Tibial nerve (tissue), 4 donors: ENCODE measurements around the gene MBD3L5. TPM values are rescaled to one million over a fixed set of nuclear protein-coding genes. Genes with fewer than 3 reads are reported as not detected.

Source experiments
- DNase-seq, 2 donors: peaks; one replicate each; pipeline ENCODE4 v3.0.0-alpha.2; 2019; ENCODE audit warnings: low spot score in 2 of 2
- H3K27ac ChIP-seq, 4 donors: fragments of 200-600 bp; sonication (generic) in 3 of 4; one replicate each; pipeline ENCODE4 v1.5.1; 2017 to 2019; ENCODE audit warnings: mild to moderate bottlenecking in 1 of 4
- H3K27me3 ChIP-seq, 2 donors: fragments of 200-600 bp; sonication (generic) in 1 of 2; one replicate each; pipeline versions ENCODE4 v1.5.1 to v1.6.0; 2017 to 2019
- H3K36me3 ChIP-seq, 3 donors: fragments of 200-600 bp; sonication (generic); one replicate each; pipeline ENCODE4 v1.5.1; 2018 to 2019
- H3K4me1 ChIP-seq, 4 donors: fragments of 200-600 bp; sonication (generic) in 3 of 4; one replicate each; pipeline ENCODE4 v1.5.1; 2017 to 2019
- H3K4me3 ChIP-seq, 4 donors: fragments of 200-600 bp; sonication (generic) in 3 of 4; one replicate each; pipeline ENCODE4 v1.5.1; 2017 to 2019; ENCODE audit warnings: mild to moderate bottlenecking in 1 of 4, moderate library complexity in 1 of 4
- H3K9me3 ChIP-seq, 4 donors: fragments of 200-600 bp; sonication (generic) in 3 of 4; one replicate each; pipeline ENCODE4 v1.5.1; 2017 to 2019
- CTCF ChIP-seq, 5 experiments: fragments of 200-600 bp in 3 of 5; fragments of 450-650 bp in 2 of 5; sonication (generic) in 3 of 5; IDR thresholded peaks; one replicate each; pipeline ENCODE4 v1.5.1; 2016 to 2019; ENCODE audit warnings: antibody characterized with exemption in 5 of 5, mild to moderate bottlenecking in 3 of 5, moderate library complexity in 2 of 5
- EP300 ChIP-seq, 2 donors: sonication (generic); formaldehyde crosslinking; IDR thresholded peaks; one replicate each; pipeline ENCODE4 v1.6.1; 2017; ENCODE audit warnings: antibody characterized with exemption in 2 of 2, mild to moderate bottlenecking in 1 of 2
- POLR2A ChIP-seq, 2 donors: fragments of 450-650 bp; IDR thresholded peaks; one replicate each; pipeline ENCODE4 v1.6.1; 2017; ENCODE audit warnings: antibody characterized with exemption in 2 of 2, mild to moderate bottlenecking in 2 of 2, moderate library complexity in 2 of 2
- WGBS, 2 donors: methylation state at CpG; one replicate each; pipeline ENCODE4 v1.1.5; 2018; 5-methylcytosine and 5-hydroxymethylcytosine counted together
- total RNA-seq, 4 donors: library from RNA; depleted of rRNA; stranded (reverse); fragments of >200 nt; gene quantifications; one replicate each; pipeline ENCODE4 v1.1.0, GENCODE V29; 2016

Gene MBD3L5
- total RNA-seq, 4 donors from 2014 or later: not detected

GRCh38 chr19:6997679-6998445 lies 32.5 kb upstream of the MBD3L5 start:
- Histone ChIP-seq H3K9me3 (peaks cover 0 to 3% (median 0%) of the 10 kb centered on the region in 4 donors), H3K4me1 (no peaks in the 10 kb centered on the region), H3K4me3 (no peak overlapping the region), H3K27ac (no peak overlapping the region), H3K36me3 (no peaks in the 10 kb centered on the region), H3K27me3 (no peaks in the 10 kb centered on the region)
- TF ChIP-seq CTCF (IDR thresholded peaks at IDR 0.05): no peak
- no peak for TF ChIP-seq EP300 (IDR thresholded peaks at IDR 0.05)
- TF ChIP-seq POLR2A (IDR thresholded peaks at IDR 0.05): no peak
- no peak for DNase-seq
- 83 to 87% methylated on average over 15 of the region's 15 CpGs for WGBS, 2 donors

- H3K27me3 ChIP-seq: no peaks in the 10 kb centered on the region
- H3K4me3 ChIP-seq: no peak overlapping the region
- WGBS, 2 donors: 66 to 75% methylated on average over 7 of the region's 7 CpGs
- no peak for DNase-seq
- no peaks in the 10 kb centered on the region for H3K4me1 ChIP-seq
- TF ChIP-seq EP300 (IDR thresholded peaks at IDR 0.05) (no peak), POLR2A (IDR thresholded peaks at IDR 0.05) (no peak), CTCF (IDR thresholded peaks at IDR 0.05) (no peak)
- no peak overlapping the region for H3K27ac ChIP-seq
- H3K36me3 ChIP-seq: no peaks in the 10 kb centered on the region
- H3K9me3 ChIP-seq: peaks cover 0 to 3% (median 0%) of the 10 kb centered on the region in 4 donors
Observed at GRCh38 chr19:6999933-7000332, 30.4 kb upstream of the MBD3L5 start.

GRCh38 chr19:7000333-7000732 lies 30.0 kb upstream of the MBD3L5 start:
- Histone ChIP-seq H3K9me3 (peaks cover 0 to 3% (median 0%) of the 10 kb centered on the region in 4 donors), H3K4me3 (no peak overlapping the region), H3K27me3 (no peaks in the 10 kb centered on the region), H3K36me3 (no peaks in the 10 kb centered on the region), H3K27ac (no peak overlapping the region), H3K4me1 (no peaks in the 10 kb centered on the region)
- 57 to 63% methylated on average over 3 of the region's 3 CpGs for WGBS, 2 donors
- no peak for DNase-seq
- TF ChIP-seq CTCF (IDR thresholded peaks at IDR 0.05) (no peak), EP300 (IDR thresholded peaks at IDR 0.05) (no peak), POLR2A (IDR thresholded peaks at IDR 0.05) (no peak)

- TF ChIP-seq POLR2A (IDR thresholded peaks at IDR 0.05) (no peak), EP300 (IDR thresholded peaks at IDR 0.05) (no peak), CTCF (IDR thresholded peaks at IDR 0.05) (no peak)
- no peaks in the 10 kb centered on the region for H3K27me3 ChIP-seq
- no peak for DNase-seq
- 38 to 67% methylated on average over 1 of the region's 1 CpG for WGBS, 2 donors
- H3K36me3 ChIP-seq: no peaks in the 10 kb centered on the region
- H3K27ac ChIP-seq: no peak overlapping the region
- no peaks in the 10 kb centered on the region for H3K4me1 ChIP-seq
- peaks cover 0 to 3% (median 0%) of the 10 kb centered on the region in 4 donors for H3K9me3 ChIP-seq
- H3K4me3 ChIP-seq: no peak overlapping the region
Observed at GRCh38 chr19:7000816-7001215, 29.6 kb upstream of the MBD3L5 start.

- Histone ChIP-seq H3K4me3 (no peak overlapping the region), H3K36me3 (no peaks in the 10 kb centered on the region), H3K27ac (no peak overlapping the region), H3K9me3 (peaks cover 0 to 9% (median 0%) of the 10 kb centered on the region in 4 donors), H3K27me3 (no peaks in the 10 kb centered on the region), H3K4me1 (no peaks in the 10 kb centered on the region)
- WGBS, 2 donors: 86 to 93% methylated on average over 18 of the region's 18 CpGs
- DNase-seq: no peak
- TF ChIP-seq EP300 (IDR thresholded peaks at IDR 0.05) (no peak), CTCF (IDR thresholded peaks at IDR 0.05) (no peak), POLR2A (IDR thresholded peaks at IDR 0.05) (no peak)
Observed at GRCh38 chr19:7004313-7004931, 26.0 kb upstream of the MBD3L5 start.
